NCI-H187 treated with DMSO at 0.1 percent for 48 hours (cell line): ENCODE measurements around the gene RBM39.
A peak's percentile ranks its signal among the peaks of the same experiment; 100 is the strongest.
"Not testable (repeated sequence)": the region's sequence is repeated elsewhere in the genome, so short reads cannot be mapped to it uniquely, and the experiment has no call there.

Experiments used
- DNase-seq: peaks from one replicate; lab custom pipeline; 2025; lab: John Stamatoyannopoulos, UW

RBM39 gene

DNA sequence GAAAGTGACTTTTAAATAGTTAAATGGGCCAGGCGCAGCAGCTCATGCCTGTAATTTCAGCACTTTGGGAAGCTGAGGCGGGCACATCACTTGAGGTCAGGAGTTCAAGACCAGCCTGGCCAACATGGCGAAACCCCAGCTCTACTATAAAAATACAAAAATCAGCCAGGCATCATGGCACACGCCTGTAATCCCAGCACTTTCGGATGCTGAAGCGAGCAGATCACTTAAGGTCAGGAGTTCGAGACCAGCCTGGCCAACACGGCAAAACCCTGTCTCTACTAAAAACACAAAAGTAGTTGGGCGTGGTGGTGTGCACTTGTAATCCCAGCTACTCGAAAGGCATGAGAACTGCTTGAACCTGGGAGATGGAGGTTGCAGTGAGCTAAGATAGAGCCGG, 36.2 kb downstream of the RBM39 start:
- not testable (repeated sequence) for DNase-seq

DNA sequence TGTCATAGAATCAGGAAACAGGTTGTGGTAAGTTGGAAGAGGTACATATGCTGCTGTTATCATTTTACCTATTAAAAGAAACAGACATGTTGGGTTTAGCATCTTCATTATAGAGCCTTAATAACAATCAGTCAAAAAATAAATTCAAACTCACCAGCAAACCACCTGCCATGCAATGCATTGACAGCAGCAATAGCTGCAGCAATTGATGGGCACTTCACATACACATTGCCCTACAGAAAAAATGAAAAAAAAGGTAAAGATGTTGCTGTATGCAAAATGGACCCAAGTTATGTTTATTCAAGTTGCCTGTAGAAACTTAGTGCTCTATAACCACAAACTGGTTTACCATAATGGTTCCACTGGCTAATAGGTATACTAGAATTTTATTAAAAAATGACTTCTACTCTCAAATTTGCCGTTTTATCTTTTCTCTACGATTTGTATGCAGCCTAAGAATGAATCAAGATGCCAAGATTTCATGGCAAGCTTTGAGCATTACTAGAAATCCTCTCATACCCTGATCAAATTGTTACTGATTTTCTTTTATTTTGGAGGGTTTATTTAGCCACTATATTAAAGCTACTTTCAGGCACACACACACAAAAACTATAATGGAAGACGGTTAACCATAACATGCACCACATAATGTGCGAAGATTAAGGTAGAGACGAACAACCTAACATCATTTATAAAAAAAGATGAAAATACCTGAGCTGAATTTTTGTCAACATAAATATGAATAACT, 37.4 kb downstream of the RBM39 start:
- DNase-seq = no peak

DNA sequence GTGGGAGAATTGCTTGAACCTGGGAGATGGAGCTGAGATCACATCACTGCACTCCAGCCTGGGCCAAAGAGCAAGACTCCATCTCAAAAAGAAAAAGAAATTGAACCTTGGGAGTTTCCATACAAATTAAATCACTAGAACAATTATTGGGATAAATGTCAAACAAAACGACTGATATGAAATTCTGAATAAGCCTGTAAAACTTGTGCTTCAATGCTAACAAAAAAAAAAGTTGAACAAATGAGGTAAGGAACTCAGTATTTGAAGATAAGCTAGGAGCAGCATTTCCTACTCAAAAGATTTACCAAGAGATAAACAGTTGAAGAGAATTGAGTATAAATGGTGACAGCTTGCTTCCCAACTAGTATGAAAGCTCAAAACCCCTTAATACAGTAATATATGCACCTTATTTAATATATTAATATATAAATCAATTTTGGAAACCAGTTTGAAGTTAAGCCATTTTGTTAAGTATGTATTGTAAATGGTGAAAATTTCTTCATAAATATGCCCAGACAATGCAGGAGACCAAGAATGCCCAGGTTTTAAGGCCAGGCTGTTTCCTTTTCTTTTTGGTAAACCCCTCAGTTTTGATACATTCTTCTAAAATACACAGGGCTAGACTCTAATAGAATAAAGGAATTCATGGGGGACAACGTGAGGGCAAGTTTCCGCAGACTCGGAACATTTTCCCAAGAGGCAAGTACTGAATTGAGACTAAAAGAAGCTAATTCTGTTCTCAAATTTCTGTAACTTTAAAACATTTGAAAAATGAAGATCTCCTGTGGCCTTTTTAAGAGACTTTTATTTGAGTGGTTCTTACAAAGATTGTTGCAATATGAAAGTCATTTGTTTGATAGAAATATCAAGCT, 39.0 kb downstream of the RBM39 start:
- DNase-seq = no peak

DNA sequence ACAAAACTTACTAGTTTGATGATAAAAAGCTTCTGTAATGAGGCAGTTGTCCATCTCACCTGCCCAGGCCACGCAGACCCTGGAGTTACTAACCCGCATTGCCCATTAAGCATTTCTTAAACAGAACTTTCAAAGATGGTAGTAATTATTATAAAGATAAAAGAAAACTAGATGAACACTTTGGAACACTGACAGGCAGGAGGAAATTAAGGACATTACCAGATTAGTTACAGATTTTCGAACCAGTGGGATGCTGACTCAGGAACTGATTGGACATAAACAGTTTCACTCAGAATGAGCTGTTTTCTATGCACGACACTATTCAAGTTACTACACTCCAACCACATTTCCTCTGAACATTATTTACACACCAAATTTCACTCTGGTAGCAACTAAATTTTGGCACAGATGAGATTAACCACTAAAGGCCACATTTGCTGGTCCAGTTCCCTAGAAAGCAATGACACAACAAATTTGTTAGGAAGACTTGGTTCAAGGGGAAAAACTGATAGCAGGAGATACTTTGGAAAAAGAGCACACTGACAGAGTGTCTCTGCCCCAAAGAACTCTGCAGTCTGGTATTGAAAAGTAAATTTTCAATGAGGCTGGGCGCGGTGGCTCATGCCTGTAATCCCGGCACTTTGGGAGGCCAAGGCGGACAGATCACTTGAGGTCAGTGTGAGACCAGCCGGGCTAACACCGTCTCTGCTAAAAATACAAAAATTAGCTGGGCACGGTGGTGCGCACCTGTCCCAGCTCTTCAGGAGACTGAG, 39.8 kb downstream of the RBM39 start:
- DNase-seq = no peak

DNA sequence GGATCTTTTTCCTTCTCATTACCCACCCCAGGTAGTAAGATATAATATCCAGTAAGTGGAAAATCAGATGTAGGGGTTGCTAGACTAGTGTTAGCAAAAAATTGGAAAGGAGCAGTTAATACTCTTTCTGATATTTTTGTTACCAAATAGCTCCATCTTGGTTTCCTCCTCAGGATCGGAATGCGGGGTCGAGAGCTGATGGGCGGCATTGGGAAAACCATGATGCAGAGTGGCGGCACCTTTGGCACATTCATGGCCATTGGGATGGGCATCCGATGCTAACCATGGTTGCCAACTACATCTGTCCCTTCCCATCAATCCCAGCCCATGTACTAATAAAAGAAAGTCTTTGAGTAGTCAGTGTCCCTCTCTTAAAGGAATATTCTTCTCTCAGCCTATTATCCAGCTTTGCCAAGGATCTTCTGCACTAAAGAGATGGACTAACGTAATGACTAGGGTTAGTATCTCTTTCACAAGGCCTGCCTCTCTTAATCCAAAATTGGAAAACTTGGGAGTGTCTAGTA, 41.4 kb downstream of the RBM39 start:
- DNase-seq = no peak

- no peak for DNase-seq
Observed at GRCh38 chr20:35699957-35700624, 42.0 kb downstream of the RBM39 start.

DNA sequence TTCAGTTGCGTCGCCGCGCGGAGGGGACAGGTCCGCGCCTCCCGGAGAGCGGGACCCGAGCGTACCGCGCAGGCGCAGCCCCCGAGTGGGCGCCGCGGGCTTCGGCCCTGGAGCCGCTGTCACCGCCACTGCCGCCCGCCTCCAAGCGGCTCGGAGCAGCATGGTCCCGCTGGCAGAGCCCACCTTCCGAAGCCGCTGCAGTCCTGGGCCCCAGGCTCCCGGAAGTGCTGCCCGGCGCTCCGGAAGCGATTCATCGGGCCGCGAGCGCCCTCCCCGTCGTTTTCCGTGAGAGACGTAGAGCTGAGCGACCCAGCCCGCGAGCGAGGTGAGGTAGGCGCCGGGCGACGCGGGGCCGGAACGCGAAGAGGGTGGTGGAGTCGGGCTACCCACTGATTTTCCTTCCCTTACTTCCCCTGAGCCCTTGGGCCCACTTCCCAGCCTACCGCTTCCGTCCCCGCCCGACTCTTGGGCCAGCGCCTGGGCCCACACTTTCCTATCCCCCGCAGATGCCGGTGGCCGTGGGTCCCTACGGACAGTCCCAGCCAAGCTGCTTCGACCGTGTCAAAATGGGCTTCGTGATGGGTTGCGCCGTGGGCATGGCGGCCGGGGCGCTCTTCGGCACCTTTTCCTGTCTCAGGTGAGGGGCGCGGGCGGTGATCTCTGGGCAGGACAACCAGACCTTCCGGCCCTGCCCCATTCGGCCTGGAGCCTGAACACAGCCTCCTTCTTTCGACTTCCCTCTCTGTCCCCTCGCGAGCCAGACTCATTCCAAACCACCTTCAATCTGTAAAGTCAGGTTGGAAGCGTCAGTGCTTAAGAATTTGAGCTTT, 42.7 kb downstream of the RBM39 start, which contains the start of the genes NFS1 and ROMO1:
Gene NFS1 (minus strand): TSS at position 226 of the 830 bp plus-strand sequence. CDS start 64 bp downstream, at position 162.
Gene ROMO1 (plus strand): TSS at position 279 of the 830 bp plus-strand sequence. CDS start 228 bp downstream, at position 507.
- DNase-seq = peak; percentile 3

DNA sequence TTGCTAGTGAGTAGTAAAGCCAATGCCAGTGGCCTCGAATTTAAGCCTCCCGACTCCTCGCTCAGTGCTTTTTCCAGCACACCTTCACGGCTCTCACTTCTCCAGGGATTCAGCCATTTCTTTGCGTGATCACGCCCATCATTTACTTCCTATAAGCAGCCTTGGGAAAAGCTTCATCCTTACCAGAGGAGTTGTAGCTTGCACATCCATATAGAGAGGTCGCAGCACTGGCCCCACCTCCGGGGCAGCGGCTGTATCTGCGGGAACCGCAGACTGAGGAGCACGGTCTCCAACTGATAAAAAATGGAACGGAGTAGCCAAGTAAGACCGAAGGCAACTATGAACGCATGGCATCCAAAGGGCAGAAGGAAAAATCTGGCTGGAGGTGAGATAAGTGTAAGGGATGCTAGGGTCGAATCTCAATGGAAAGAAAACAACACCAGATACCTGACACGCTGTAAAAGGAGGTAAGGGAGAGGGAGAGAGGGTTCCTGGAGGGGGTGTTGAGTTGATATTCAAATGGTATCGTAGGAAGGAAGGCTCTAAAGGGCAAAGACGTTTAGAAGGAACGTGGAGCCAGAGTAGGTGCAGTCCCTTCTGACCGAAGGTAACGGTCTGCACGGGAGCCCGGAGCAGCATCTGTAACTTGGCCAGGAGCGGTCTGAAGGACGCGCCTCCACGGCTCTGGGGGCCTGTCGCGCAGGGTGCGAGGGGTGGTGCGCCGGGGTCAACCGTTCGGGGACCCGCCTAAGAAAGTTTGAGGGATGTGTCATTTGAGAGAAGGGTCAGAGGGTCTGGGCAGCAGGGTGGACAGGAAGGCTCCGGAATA, 43.5 kb downstream of the RBM39 start:
- DNase-seq = no peak

DNA sequence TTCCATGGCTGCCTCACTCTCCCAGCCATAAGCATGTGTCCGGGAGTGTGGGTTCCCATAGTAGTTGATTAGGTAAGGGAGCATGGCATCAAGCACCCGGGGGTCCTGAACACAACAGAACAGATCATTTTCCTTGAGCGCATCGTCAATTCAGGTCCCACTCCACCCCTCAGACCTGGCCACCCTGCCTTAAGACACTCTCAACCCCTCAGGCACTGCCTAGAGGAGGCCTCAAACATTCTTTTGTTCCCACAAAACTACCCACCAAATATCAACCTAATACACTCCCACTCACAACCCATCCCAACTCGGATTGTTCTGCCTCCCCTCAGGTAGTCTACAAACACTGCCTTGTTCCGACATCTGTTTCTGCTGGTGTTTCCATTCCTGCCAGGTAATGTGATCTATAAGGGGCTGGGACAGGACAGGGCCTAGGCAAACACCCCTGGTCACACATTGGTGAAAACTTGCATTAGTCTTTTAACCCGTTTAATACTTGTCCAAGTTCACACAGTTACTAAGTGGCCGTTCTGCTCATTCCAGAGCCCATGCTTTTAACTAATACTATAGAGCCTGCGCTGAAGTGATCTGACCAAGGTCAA, 44.3 kb downstream of the RBM39 start:
- no peak for DNase-seq

DNA sequence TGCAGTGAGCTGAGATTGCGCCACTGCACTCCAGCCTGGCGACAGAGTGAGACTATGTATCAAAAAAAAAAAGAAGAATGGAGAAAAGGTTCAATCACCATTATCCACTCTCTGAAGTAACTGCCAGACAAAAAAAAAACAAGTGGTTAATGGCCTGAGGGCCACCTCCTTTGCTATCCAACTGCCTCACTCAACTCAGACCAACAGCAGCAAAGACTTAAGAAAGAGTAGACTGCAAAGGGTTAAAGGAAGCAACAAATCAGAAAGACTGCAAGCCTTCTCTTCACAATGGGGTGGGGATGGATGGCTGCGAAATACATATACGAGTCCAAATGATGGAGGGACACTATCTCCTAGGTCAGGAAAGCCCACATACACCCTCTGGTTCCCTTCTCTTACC, 46.1 kb downstream of the RBM39 start:
- DNase-seq = no peak

- no peak for DNase-seq
Observed at GRCh38 chr20:35695245-35695749, 46.8 kb downstream of the RBM39 start.

DNA sequence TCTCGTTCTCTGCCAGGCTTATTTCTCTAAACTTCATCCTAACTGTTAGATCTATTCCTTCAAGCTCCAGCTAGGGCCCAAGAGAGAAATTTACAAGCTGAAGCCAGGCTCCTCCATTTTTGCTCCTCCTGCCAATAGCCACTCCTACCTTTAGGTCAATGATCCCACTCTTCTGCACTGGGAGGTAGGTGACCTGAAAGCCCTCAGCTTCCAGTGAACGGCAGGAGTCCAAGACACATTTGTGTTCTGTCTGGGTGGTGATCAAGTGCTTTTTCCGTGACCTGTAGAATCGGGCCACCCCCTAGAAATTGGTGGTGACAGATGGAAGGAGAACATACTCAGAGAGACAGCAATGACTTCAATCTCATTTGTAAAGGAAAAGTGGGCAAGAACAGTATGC, 51.8 kb downstream of the RBM39 start:
- no peak for DNase-seq

- DNase-seq = not testable (repeated sequence)
Observed at GRCh38 chr20:35686872-35687271, 55.2 kb downstream of the RBM39 start.

GRCh38 chr20:35685368-35685767, 56.7 kb downstream of the RBM39 start:
- not testable (repeated sequence) for DNase-seq

- no peak for DNase-seq
Observed at GRCh38 chr20:35681960-35682359, 60.1 kb downstream of the RBM39 start.

- no peak for DNase-seq
Observed at GRCh38 chr20:35680452-35681183, 61.4 kb downstream of the RBM39 start.

- no peak for DNase-seq
Observed at GRCh38 chr20:35674921-35675320, 67.1 kb downstream of the RBM39 start.

GRCh38 chr20:35673884-35674283, 68.2 kb downstream of the RBM39 start:
- no peak for DNase-seq
